HCT116 (cell line): Measurements from ENCODE around the gene LCLAT1. TPM values are rescaled to one million over a fixed set of nuclear protein-coding genes. Genes with fewer than 3 reads are reported as not detected.
A peak's percentile ranks its signal among the peaks of the same experiment; 100 is the strongest.

Experiments
- ATAC-seq: fragments of 200-7000 bp; cut with Tn5 transposase; 2 replicates; pipeline ENCODE4 v1.9.1; 2020; ENCODE audit warnings: mild to moderate bottlenecking, moderate library complexity
- BruUV-seq: library from RNA; stranded (reverse); fragments of 400-500 nt; replicated peaks from 2 replicates; lab custom pipeline; 2021; lab: Mats Ljungman, UMichigan
- CTCF ChIA-PET: fragments of 300-600 bp; sonication (Branson Sonifier 250); formaldehyde crosslinking; loops from one replicate; lab custom pipeline; 2021; ENCODE audit warnings: antibody characterized with exemption; lab: Charles Lee
- POLR2A ChIA-PET: fragments of 300-600, 350-600 bp; sonication (Branson Sonifier 250); formaldehyde crosslinking; loops from one replicate; lab custom pipeline; 2021; ENCODE audit warnings: antibody characterized with exemption; lab: Charles Lee
- RAD21 ChIA-PET, 2 experiments: fragments of 300-600 bp; sonication (Branson Sonifier 250); formaldehyde crosslinking; loops; one replicate each; lab custom pipeline; 2023; ENCODE audit warnings: low total read pairs in 2 of 2; ENCODE audit not compliant: uncharacterized antibody in 2 of 2, unreplicated experiment in 2 of 2, low non-redundant PET in 1 of 2; lab: Charles Lee
- DNase-seq: peaks from one replicate; pipeline ENCODE4 v3.0.0-alpha.2; 2010; ENCODE audit warnings: low read depth, low spot score
- H2AFZ ChIP-seq: fragments of 200-600 bp; shearing (Covaris generic), sonication (generic); 2 replicates; pipeline ENCODE4 v1.6.1; 2017; ENCODE audit warnings: low read depth, mixed run types, mixed read lengths, antibody characterized with exemption, low read length; ENCODE audit not compliant: poor library complexity, severe bottlenecking
- H3K27ac ChIP-seq: 2 replicates; pipeline ENCODE4 v1.5.1; 2012; ENCODE audit warnings: low read depth, low read length
- H3K27me3 ChIP-seq: fragments of 200-600 bp; sonication (generic); 2 replicates; pipeline ENCODE4 v1.6.1; 2016; ENCODE audit warnings: mixed run types, low read length, mixed read lengths; ENCODE audit not compliant: insufficient read depth
- H3K36me3 ChIP-seq, 2 experiments: fragments of 200-500 bp in 1 of 2; fragments of 200-600 bp in 1 of 2; sonication (Bioruptor generic) in 1 of 2; sonication (generic) in 1 of 2; 2 replicates each; pipeline versions ENCODE4 v1.5.1 to v1.6.1; 2014 to 2016; ENCODE audit warnings: low read length in 2 of 2, inconsistent platforms in 1 of 2, mixed read lengths in 1 of 2, mixed run types in 1 of 2; ENCODE audit not compliant: insufficient read depth in 2 of 2, control insufficient read depth in 1 of 2
- H3K4me1 ChIP-seq, 2 experiments: fragments of 200-600 bp in 1 of 2; sonication (generic) in 1 of 2; 2 replicates each; pipeline versions ENCODE4 v1.5.1 to v1.6.1; 2012 to 2017; ENCODE audit warnings: low read length in 2 of 2, inconsistent platforms in 1 of 2, mild to moderate bottlenecking in 1 of 2, mixed read lengths in 1 of 2, mixed run types in 1 of 2, moderate library complexity in 1 of 2; ENCODE audit not compliant: insufficient read depth in 2 of 2, control insufficient read depth in 1 of 2
- H3K4me2 ChIP-seq: fragments of 200-600 bp; sonication (generic); 2 replicates; pipeline ENCODE4 v1.6.1; 2017; ENCODE audit warnings: mixed run types, low read length, mixed read lengths
- H3K4me3 ChIP-seq, 2 experiments: fragments of 200-600 bp in 1 of 2; sonication (generic) in 1 of 2; replicated peaks in 1 of 2; 2 replicates each; pipeline ENCODE4 v1.5.1; 2011 to 2016; ENCODE audit warnings: low read length in 2 of 2, control low read depth in 1 of 2, low read depth in 1 of 2, mild to moderate bottlenecking in 1 of 2, mixed read lengths in 1 of 2, mixed run types in 1 of 2
- H3K79me2 ChIP-seq: fragments of 200-600 bp; sonication (generic); 2 replicates; pipeline ENCODE4 v1.6.1; 2017; ENCODE audit warnings: mild to moderate bottlenecking, mixed run types, low read length, moderate library complexity, mixed read lengths; ENCODE audit not compliant: insufficient read depth
- H3K9ac ChIP-seq: fragments of 200-600 bp; sonication (generic); 2 replicates; pipeline ENCODE4 v1.6.1; 2016; ENCODE audit warnings: low read length, mixed read lengths
- H3K9me2 ChIP-seq: fragments of 200-600 bp; sonication (generic), shearing (Covaris generic); 2 replicates; pipeline ENCODE4 v1.6.1; 2017; ENCODE audit warnings: mixed run types, mild to moderate bottlenecking, moderate library complexity; ENCODE audit not compliant: insufficient read depth
- H3K9me3 ChIP-seq, 2 experiments: fragments of 200-500 bp in 1 of 2; fragments of 200-600 bp in 1 of 2; sonication (Bioruptor generic) in 1 of 2; sonication (generic) in 1 of 2; 2 replicates each; pipeline ENCODE4 v1.6.1; 2014 to 2017; ENCODE audit warnings: low read length in 2 of 2, mixed read lengths in 2 of 2, inconsistent platforms in 1 of 2, low read depth in 1 of 2, mild to moderate bottlenecking in 1 of 2, mixed run types in 1 of 2, moderate library complexity in 1 of 2; ENCODE audit not compliant: control insufficient read depth in 1 of 2, insufficient read depth in 1 of 2
- H4K20me1 ChIP-seq: fragments of 200-600 bp; sonication (generic), shearing (Covaris generic); 2 replicates; pipeline ENCODE4 v1.6.1; 2017; ENCODE audit warnings: mixed run types, mild to moderate bottlenecking, moderate library complexity; ENCODE audit not compliant: insufficient read depth
- ELF1 ChIP-seq: IDR thresholded peaks from 2 replicates; pipeline ENCODE4 v1.6.1; 2012; ENCODE audit warnings: low read depth, borderline replicate concordance
- EZH2 ChIP-seq: fragments of 200-600 bp; sonication (generic); IDR thresholded peaks from 2 replicates; pipeline ENCODE4 v1.6.1; 2017; ENCODE audit warnings: antibody characterized with exemption, mixed run types
- SRF ChIP-seq: IDR thresholded peaks from 2 replicates; pipeline ENCODE4 v1.6.1; 2012; ENCODE audit warnings: low read depth
- intact Hi-C: fragments of 100-400 bp; cut with micrococcal nuclease; formaldehyde crosslinking; loops from 2 replicates; pipeline ENCODE4 v1.10.0; 2022
- total RNA-seq: library from RNA; stranded (reverse); gene quantifications from one replicate; pipeline ENCODE4 v1.2.1, GENCODE V29; 2021; ENCODE audit not compliant: unreplicated experiment

LCLAT1 gene
- total RNA-seq, 1 experiment from 2014 or later, result 36.2 TPM

- no peak overlapping the region for H2AFZ ChIP-seq
- no peak overlapping the region for H3K9ac ChIP-seq
- RAD21 ChIA-PET, result no interaction called here
- H4K20me1 ChIP-seq, result no peaks in the 10 kb centered on the region
- H3K36me3 ChIP-seq, result no peaks in the 10 kb centered on the region
- peak overlapping the region; percentile 75 for H3K4me2 ChIP-seq
- POLR2A ChIA-PET, result no interaction called here
- ATAC-seq (no peak), DNase-seq (no peak)
- no peaks in the 10 kb centered on the region for H3K9me2 ChIP-seq
- no peak for TF ChIP-seq EZH2
- intact Hi-C loops, result no loop called here
- H3K4me1 ChIP-seq, result peaks cover 9 to 46% of the 10 kb centered on the region in 2 experiments; a peak in 3 of 4 replicates
- 0 out of 4 replicates have a peak, but pooled peaks cover 0 to 4% of the 10 kb centered on the region in 2 experiments for H3K9me3 ChIP-seq
- no peaks in the 10 kb centered on the region for H3K79me2 ChIP-seq
- H3K27ac ChIP-seq, result no peak overlapping the region
- BruUV-seq, result no TSS peak
- H3K4me3 ChIP-seq, result no peak overlapping the region
- H3K27me3 ChIP-seq, result no peaks in the 10 kb centered on the region
- CTCF ChIA-PET, result no interaction called here
These were observed 218.8 kb downstream of the LCLAT1 start for GRCh38 chr2:30665761-30666265.

- H3K4me1 ChIP-seq, result peaks cover 9 to 46% of the 10 kb centered on the region in 2 experiments; a peak in 3 of 4 replicates
- ChIA-PET CTCF (no interaction called here), RAD21 (no interaction called here), POLR2A (no interaction called here)
- no peaks in the 10 kb centered on the region for H3K79me2 ChIP-seq
- intact Hi-C loops, result no loop called here
- no peaks in the 10 kb centered on the region for H3K9me2 ChIP-seq
- DNase-seq (no peak), ATAC-seq (no peak)
- no peak overlapping the region for H3K4me3 ChIP-seq
- H3K9ac ChIP-seq, result no peak overlapping the region
- H2AFZ ChIP-seq, result peak overlapping the region; percentile 75
- H3K9me3 ChIP-seq, result 0 out of 4 replicates have a peak, but pooled peaks cover 0 to 4% of the 10 kb centered on the region in 2 experiments
- 0 out of 2 replicates have a peak overlapping the region, but pooled peaks have one; percentile 11 for H3K4me2 ChIP-seq
- H3K27ac ChIP-seq, result no peak overlapping the region
- H3K27me3 ChIP-seq, result no peaks in the 10 kb centered on the region
- TF ChIP-seq ELF1 (no peak), SRF (peak; percentile 96)
- no peaks in the 10 kb centered on the region for H4K20me1 ChIP-seq
- H3K36me3 ChIP-seq, result no peaks in the 10 kb centered on the region
- BruUV-seq, result no TSS peak
These were observed 219.3 kb downstream of the LCLAT1 start for GRCh38 chr2:30666266-30666874.
